Endodermal cell (in vitro differentiated cells): ENCODE results near the gene NACC2. TPM values are rescaled to one million over a fixed set of nuclear protein-coding genes. Genes with fewer than 3 reads are reported as not detected.

Experiments used
- DNase-seq: peaks from one replicate; pipeline ENCODE4 v3.0.0-alpha.2; 2017
- H3K27ac ChIP-seq: 2 replicates; pipeline ENCODE4 v1.5.1; 2013; ENCODE audit warnings: mild to moderate bottlenecking, low read depth, low read length, moderate library complexity
- H3K27me3 ChIP-seq: 2 replicates; pipeline ENCODE4 v1.6.1; 2013; ENCODE audit warnings: mild to moderate bottlenecking, low read length, moderate library complexity; ENCODE audit not compliant: insufficient read depth, control insufficient read depth, poor library complexity, severe bottlenecking
- H3K36me3 ChIP-seq: 2 replicates; pipeline ENCODE4 v1.7.0; 2013; ENCODE audit warnings: mild to moderate bottlenecking, low read length, moderate library complexity; ENCODE audit not compliant: control insufficient read depth, insufficient read depth
- H3K4me1 ChIP-seq: one replicate; pipeline ENCODE4 v1.7.0; 2013; ENCODE audit warnings: low read length; ENCODE audit not compliant: control insufficient read depth, insufficient read depth
- H3K4me3 ChIP-seq: 2 replicates; pipeline ENCODE4 v1.5.1; 2013; ENCODE audit warnings: mild to moderate bottlenecking, low read length, moderate library complexity
- H3K9ac ChIP-seq: 2 replicates; pipeline ENCODE4 v1.6.1; 2013; ENCODE audit warnings: mild to moderate bottlenecking, low read length, moderate library complexity; ENCODE audit not compliant: poor library complexity, severe bottlenecking; ENCODE audit errors: extremely low read depth
- H3K9me3 ChIP-seq: 2 replicates; pipeline ENCODE4 v1.6.1; 2013; ENCODE audit warnings: mild to moderate bottlenecking, low read length, moderate library complexity; ENCODE audit not compliant: control insufficient read depth
- H3K27ac Mint-ChIP-seq: 2 replicates; pipeline ENCODE4 v1.8.0; 2020; ENCODE audit warnings: mixed read lengths
- H3K27me3 Mint-ChIP-seq: 2 replicates; pipeline ENCODE4 v1.8.0; 2021; ENCODE audit warnings: mild to moderate bottlenecking, mixed read lengths; ENCODE audit not compliant: insufficient read depth
- H3K36me3 Mint-ChIP-seq: 2 replicates; pipeline ENCODE4 v1.8.0; 2020; ENCODE audit warnings: low read depth, mixed read lengths
- H3K4me1 Mint-ChIP-seq: 2 replicates; pipeline ENCODE4 v1.8.0; 2020; ENCODE audit warnings: mixed read lengths
- H3K4me3 Mint-ChIP-seq: 2 replicates; pipeline ENCODE4 v1.8.0; 2020; ENCODE audit warnings: mild to moderate bottlenecking, moderate library complexity, mixed read lengths
- H3K9me3 Mint-ChIP-seq: 2 replicates; pipeline ENCODE4 v1.8.0; 2020; ENCODE audit warnings: mild to moderate bottlenecking, mixed read lengths
- WGBS, 2 experiments: methylation state at CpG; one replicate each; pipeline versions ENCODE4 v1.1.5 to v1.1.7; 2013; ENCODE audit warnings: missing lambda C conversion rate in 2 of 2, mixed read lengths in 1 of 2; ENCODE audit not compliant: insufficient coverage in 1 of 2, insufficient read length in 1 of 2; 5-methylcytosine and 5-hydroxymethylcytosine counted together
- total RNA-seq, 2 donors: library from RNA; stranded (reverse); fragmentation: NEBNext Ultra II Directional in 1 of 2; extraction: Animal tissue kit (Norgen Biotek cat#: 25700) in 1 of 2; gene quantifications; 2 replicates in 1 of 2; 3 replicates in 1 of 2; pipeline ENCODE4 v1.2.1, GENCODE V29; 2021
- TF ChIP-seq, protein P1 (sequence below): fragments of 200-600 bp; sonication (generic); conservative IDR thresholded peaks from 2 replicates; pipeline ENCODE4 v1.5.0; 2021; ENCODE audit warnings: antibody characterized with exemption, mild to moderate bottlenecking

The NACC2 gene
- total RNA-seq, 2 donors from 2014 or later, result 12.4 to 16.7 TPM

DNA sequence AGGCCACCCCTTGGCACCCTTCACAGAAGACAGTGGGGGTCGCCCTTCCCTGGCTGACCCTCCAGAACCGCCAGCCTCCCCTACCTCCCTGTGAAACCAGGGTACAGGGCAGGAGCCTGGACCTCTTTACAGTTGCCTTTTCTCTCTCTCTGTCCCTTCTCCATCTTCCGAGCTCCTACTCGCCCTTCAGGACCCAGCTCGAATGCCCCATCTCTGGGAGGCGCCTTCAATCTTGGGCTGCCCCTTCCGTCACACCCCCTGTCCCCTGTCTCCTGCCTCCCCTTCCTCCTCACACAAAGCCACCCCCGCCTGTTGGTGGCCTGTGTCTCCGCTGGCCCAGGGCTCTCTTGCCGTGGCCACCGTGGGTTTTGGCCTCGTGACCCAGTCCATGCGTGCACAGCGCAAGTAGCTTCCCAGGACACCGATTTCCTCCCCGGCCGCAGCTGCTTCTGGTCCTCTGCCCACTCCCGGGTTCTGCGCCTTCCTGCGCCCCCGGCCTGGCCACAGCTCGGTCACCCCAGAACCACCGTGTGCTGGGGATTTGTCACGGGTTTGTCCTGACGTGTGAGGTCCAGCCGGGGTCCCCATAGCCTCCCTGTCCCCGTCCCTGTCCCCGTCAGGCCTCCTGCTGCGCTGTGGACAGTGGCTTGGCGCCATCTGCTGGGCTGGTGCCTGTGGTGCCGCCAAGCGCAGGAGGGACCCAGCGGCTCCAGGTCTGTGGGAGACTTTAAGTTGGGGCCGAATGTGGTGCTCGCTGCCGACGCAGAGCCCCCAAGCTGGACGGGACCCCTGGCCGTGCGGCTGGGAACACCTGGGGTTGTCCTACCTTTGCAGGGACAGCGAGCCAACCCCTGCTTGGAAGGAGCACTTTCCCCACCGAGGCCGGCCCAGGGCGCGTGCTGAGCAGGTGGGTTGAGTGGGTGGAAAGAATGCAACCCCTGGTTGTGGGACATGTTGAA, 27.6 kb upstream of the NACC2 start:
- no peak overlapping the region for H3K9ac ChIP-seq
- H3K4me3 Mint-ChIP-seq, result no peak overlapping the region
- H3K4me1 Mint-ChIP-seq, result no peaks in the 10 kb centered on the region
- no peak overlapping the region for H3K27ac Mint-ChIP-seq
- no peak overlapping the region for H3K27ac ChIP-seq
- no peaks in the 10 kb centered on the region for H3K9me3 Mint-ChIP-seq
- no peaks in the 10 kb centered on the region for H3K9me3 ChIP-seq
- H3K27me3 Mint-ChIP-seq, result peaks cover 8% of the 10 kb centered on the region
- no peak overlapping the region for H3K4me3 ChIP-seq
- H3K27me3 ChIP-seq, result no peaks in the 10 kb centered on the region
- 48 to 61% methylated on average over 19 to 45 of the region's 45 CpGs for WGBS, 2 experiments
- H3K4me1 ChIP-seq, result peaks cover 3% of the 10 kb centered on the region
- TF ChIP-seq, protein P1, sequence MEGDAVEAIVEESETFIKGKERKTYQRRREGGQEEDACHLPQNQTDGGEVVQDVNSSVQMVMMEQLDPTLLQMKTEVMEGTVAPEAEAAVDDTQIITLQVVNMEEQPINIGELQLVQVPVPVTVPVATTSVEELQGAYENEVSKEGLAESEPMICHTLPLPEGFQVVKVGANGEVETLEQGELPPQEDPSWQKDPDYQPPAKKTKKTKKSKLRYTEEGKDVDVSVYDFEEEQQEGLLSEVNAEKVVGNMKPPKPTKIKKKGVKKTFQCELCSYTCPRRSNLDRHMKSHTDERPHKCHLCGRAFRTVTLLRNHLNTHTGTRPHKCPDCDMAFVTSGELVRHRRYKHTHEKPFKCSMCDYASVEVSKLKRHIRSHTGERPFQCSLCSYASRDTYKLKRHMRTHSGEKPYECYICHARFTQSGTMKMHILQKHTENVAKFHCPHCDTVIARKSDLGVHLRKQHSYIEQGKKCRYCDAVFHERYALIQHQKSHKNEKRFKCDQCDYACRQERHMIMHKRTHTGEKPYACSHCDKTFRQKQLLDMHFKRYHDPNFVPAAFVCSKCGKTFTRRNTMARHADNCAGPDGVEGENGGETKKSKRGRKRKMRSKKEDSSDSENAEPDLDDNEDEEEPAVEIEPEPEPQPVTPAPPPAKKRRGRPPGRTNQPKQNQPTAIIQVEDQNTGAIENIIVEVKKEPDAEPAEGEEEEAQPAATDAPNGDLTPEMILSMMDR, result peak; percentile 96
- H3K36me3 ChIP-seq, result no peaks in the 10 kb centered on the region
- no peaks in the 10 kb centered on the region for H3K36me3 Mint-ChIP-seq
- DNase-seq, result peak; percentile 92

DNA sequence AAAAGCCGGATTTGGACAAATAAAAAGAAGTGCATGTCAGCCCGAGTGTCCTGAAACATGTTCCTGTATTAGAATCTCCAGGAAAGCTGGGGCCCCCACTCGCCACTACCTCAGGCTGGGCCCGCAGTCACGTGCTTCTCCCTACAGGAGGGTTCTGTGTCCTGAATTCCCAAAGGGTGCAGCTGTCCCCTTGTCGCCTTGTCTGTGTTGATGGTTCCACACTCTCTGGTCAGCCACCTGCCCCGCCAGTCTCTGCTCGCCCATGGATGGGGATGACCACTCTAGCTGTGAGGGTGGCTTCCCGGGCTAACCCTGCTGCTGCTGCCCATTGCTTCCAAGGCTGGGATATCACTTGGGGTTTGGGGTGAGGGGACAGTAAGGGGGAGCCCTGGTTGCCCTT, 26.7 kb upstream of the NACC2 start:
- 92 to 95% methylated on average over 6 to 9 of the region's 9 CpGs for WGBS, 2 experiments
- Mint-ChIP-seq H3K4me1 (no peaks in the 10 kb centered on the region), H3K27me3 (peaks cover 8% of the 10 kb centered on the region), H3K36me3 (no peaks in the 10 kb centered on the region), H3K9me3 (no peaks in the 10 kb centered on the region), H3K27ac (no peak overlapping the region), H3K4me3 (no peak overlapping the region)
- H3K4me3 ChIP-seq, result no peak overlapping the region
- H3K4me1 ChIP-seq, result peaks cover 3% of the 10 kb centered on the region
- H3K27me3 ChIP-seq, result no peaks in the 10 kb centered on the region
- no peak overlapping the region for H3K27ac ChIP-seq
- H3K9me3 ChIP-seq, result no peaks in the 10 kb centered on the region
- H3K9ac ChIP-seq, result no peak overlapping the region
- TF ChIP-seq, protein P1, result no peak
- H3K36me3 ChIP-seq, result no peaks in the 10 kb centered on the region
- no peak for DNase-seq

DNA sequence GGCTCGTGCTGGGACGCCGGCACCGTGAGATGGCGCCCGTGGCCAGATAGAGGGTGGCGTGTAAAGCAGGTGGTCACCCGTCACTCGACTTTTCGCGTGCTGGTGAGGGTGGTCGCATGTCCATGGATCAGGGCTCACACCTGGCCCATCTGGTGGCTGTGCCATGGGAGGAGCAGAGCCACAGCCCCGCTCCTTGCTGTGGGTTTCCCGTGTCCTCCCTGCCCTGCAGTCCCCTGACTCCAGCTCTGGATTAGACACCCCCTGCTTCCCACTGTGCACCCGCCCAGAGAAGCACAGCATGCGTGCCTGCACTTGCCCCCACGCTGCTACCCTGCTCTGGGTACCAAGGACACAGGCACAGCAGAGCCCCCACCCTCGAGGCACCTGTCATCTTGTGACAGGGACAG, 25.4 kb upstream of the NACC2 start:
- Histone ChIP-seq H3K4me1 (peaks cover 3% of the 10 kb centered on the region), H3K27me3 (no peaks in the 10 kb centered on the region), H3K27ac (no peak overlapping the region), H3K4me3 (no peak overlapping the region), H3K9ac (no peak overlapping the region), H3K36me3 (peaks cover under 1% of the 10 kb centered on the region), H3K9me3 (no peaks in the 10 kb centered on the region)
- Mint-ChIP-seq H3K27me3 (peaks cover 8% of the 10 kb centered on the region), H3K9me3 (no peaks in the 10 kb centered on the region), H3K4me1 (no peaks in the 10 kb centered on the region), H3K4me3 (peak overlapping the region; percentile 71), H3K36me3 (peaks cover 4% of the 10 kb centered on the region), H3K27ac (no peak overlapping the region)
- 94 to 95% methylated on average over 10 to 18 of the region's 18 CpGs for WGBS, 2 experiments
- TF ChIP-seq, protein P1, result no peak
- no peak for DNase-seq
